ENCODE results near the gene PRKCZ. TPM values are rescaled to one million over a fixed set of nuclear protein-coding genes. Genes with fewer than 3 reads are reported as not detected.

Gene PRKCZ
- total and polyA plus RNA-seq, 11 donors, result 12.5 to 20.7 (median 16.5) TPM

GRCh38 chr1:2227346-2228156 lies 177.3 kb downstream of the PRKCZ start:
- peak; percentile 96 to 99 (median 97) for DNase-seq
- H3K27ac ChIP-seq, result peak overlapping the region; percentile 98 to 100 (median 100)
- H3K4me1 ChIP-seq, result peaks cover 0 to 52% (median 31%) of the 10 kb centered on the region in 12 donors
- H3K36me3 ChIP-seq, result no peaks in the 10 kb centered on the region
- intact Hi-C loops (cut with DNase I), result loop anchor here in 4 of 10 donors (1.0 to 5.0 kb wide), 3 partner anchors 14 to 85 kb away; no protein-coding TSS in a partner anchor
- 0 to 1% (median 0%) methylated on average over 8 to 129 of the region's 129 CpGs; no CpG with 5 or more reads in 1 of the 4 donors for WGBS, 4 donors
- ATAC-seq, result peak; percentile 83 to 93 (median 86)
- peak overlapping the region; percentile 58 to 96 (median 85) for H3K4me3 ChIP-seq
- TF ChIP-seq CTCF (IDR thresholded peaks at IDR 0.05), result peak in 1 of 12 donors; percentile 14
- TF ChIP-seq POLR2A (IDR thresholded peaks at IDR 0.05), result peak; percentile 19 to 86
- H3K9me3 ChIP-seq, result no peaks in the 10 kb centered on the region
- H3K27me3 ChIP-seq, result no peaks in the 10 kb centered on the region

- DNase-seq (no peak), ATAC-seq (no peak)
- intact Hi-C loops (cut with DNase I), result loop anchor here in 1 of 10 donors (5.0 kb wide), 1 partner anchor 84 kb away; no protein-coding TSS in a partner anchor
- peaks cover under 1 to 59% (median 37%) of the 10 kb centered on the region in 12 donors for H3K4me1 ChIP-seq
- H3K27ac ChIP-seq, result peak within 1 kb of the TSS; percentile 98 to 100 (median 100)
- 1% methylated on average over 100 of the region's 100 CpGs; no CpG with 5 or more reads in 2 of the 4 donors for WGBS, 4 donors
- no peaks in the 10 kb centered on the region for H3K36me3 ChIP-seq
- TF ChIP-seq POLR2A (IDR thresholded peaks at IDR 0.05) (no peak), CTCF (IDR thresholded peaks at IDR 0.05) (no peak)
- H3K27me3 ChIP-seq, result no peaks in the 10 kb centered on the region
- H3K9me3 ChIP-seq, result no peaks in the 10 kb centered on the region
- peak within 1 kb of the TSS; percentile 66 to 96 (median 85) for H3K4me3 ChIP-seq
Measured at GRCh38 chr1:2228157-2228594, 178.0 kb downstream of the PRKCZ start, which contains the start of gene SKI. TSS of gene SKI (plus strand) at chr1:2228319. CDS start at chr1:2228767, 448 bp downstream.

- 0 to 1% (median 0%) methylated on average over 1 to 50 of the region's 50 CpGs; no CpG with 5 or more reads in 1 of the 4 donors for WGBS, 4 donors
- DNase-seq (peak in 2 of 5 donors; percentile 27 to 53), ATAC-seq (no peak)
- intact Hi-C loops (cut with DNase I), result loop anchor here in 1 of 10 donors (5.0 kb wide), 1 partner anchor 84 kb away; no protein-coding TSS in a partner anchor
- no peak for TF ChIP-seq CTCF (IDR thresholded peaks at IDR 0.05)
- no peak for TF ChIP-seq POLR2A (IDR thresholded peaks at IDR 0.05)
- no peaks in the 10 kb centered on the region for H3K36me3 ChIP-seq
- peak overlapping the region; percentile 66 to 92 (median 75) for H3K4me3 ChIP-seq
- no peaks in the 10 kb centered on the region for H3K9me3 ChIP-seq
- peaks cover 5 to 62% (median 42%) of the 10 kb centered on the region in 12 donors for H3K4me1 ChIP-seq
- peak overlapping the region; percentile 72 to 89 (median 84) for H3K27ac ChIP-seq
- no peaks in the 10 kb centered on the region for H3K27me3 ChIP-seq
Measured at GRCh38 chr1:2228694-2229036, 178.5 kb downstream of the PRKCZ start.

Measured in heart left ventricle (tissue), 16 donors.